Osteocyte (in vitro differentiated cells): ENCODE measurements around the gene ICAM2. TPM values are rescaled to one million over a fixed set of nuclear protein-coding genes. Genes with fewer than 3 reads are reported as not detected.

Source experiments
- DNase-seq: peaks from one replicate; pipeline ENCODE4 v3.0.0; 2021; ENCODE audit warnings: mixed read lengths; ENCODE audit not compliant: unreplicated experiment; ENCODE audit errors: extremely low spot score
- H3K27ac Mint-ChIP-seq: one replicate; pipeline ENCODE4 v1.8.0; 2021; ENCODE audit warnings: mild to moderate bottlenecking, mixed read lengths; ENCODE audit not compliant: unreplicated experiment
- H3K27me3 Mint-ChIP-seq: one replicate; pipeline ENCODE4 v1.8.0; 2021; ENCODE audit warnings: mixed read lengths; ENCODE audit not compliant: unreplicated experiment
- H3K36me3 Mint-ChIP-seq: one replicate; pipeline ENCODE4 v1.8.0; 2021; ENCODE audit warnings: mixed read lengths; ENCODE audit not compliant: unreplicated experiment
- H3K4me1 Mint-ChIP-seq: one replicate; pipeline ENCODE4 v1.8.0; 2021; ENCODE audit warnings: mixed read lengths; ENCODE audit not compliant: unreplicated experiment
- H3K4me3 Mint-ChIP-seq: one replicate; pipeline ENCODE4 v1.8.0; 2021; ENCODE audit warnings: mild to moderate bottlenecking, moderate library complexity, mixed read lengths; ENCODE audit not compliant: unreplicated experiment
- H3K9me3 Mint-ChIP-seq: one replicate; pipeline ENCODE4 v1.8.0; 2021; ENCODE audit warnings: mixed read lengths; ENCODE audit not compliant: unreplicated experiment
- CTCF ChIP-seq: fragments of 200-600 bp; sonication (generic); IDR thresholded peaks from 2 replicates; pipeline ENCODE4 v1.5.0; 2021; ENCODE audit warnings: antibody characterized with exemption, mild to moderate bottlenecking, moderate library complexity
- total RNA-seq: library from RNA; stranded (reverse); gene quantifications from 2 replicates; pipeline ENCODE4 v1.2.1, GENCODE V29; 2021

ICAM2 gene
- total RNA-seq, 1 donor from 2014 or later, result not detected

- Mint-ChIP-seq H3K4me1 (no peaks in the 10 kb centered on the region), H3K9me3 (no peaks in the 10 kb centered on the region), H3K36me3 (no peaks in the 10 kb centered on the region), H3K4me3 (no peak overlapping the region), H3K27ac (no peak overlapping the region), H3K27me3 (peaks cover 10% of the 10 kb centered on the region)
- DNase-seq, result no peak
- TF ChIP-seq CTCF, result no peak
Measured at GRCh38 chr17:63960006-63960405, 60.4 kb downstream of the ICAM2 start.

GRCh38 chr17:63956296-63956920 lies 64.0 kb downstream of the ICAM2 start:
- Mint-ChIP-seq H3K4me1 (no peaks in the 10 kb centered on the region), H3K4me3 (no peak overlapping the region), H3K27ac (no peak overlapping the region), H3K9me3 (no peaks in the 10 kb centered on the region), H3K27me3 (peaks cover 12% of the 10 kb centered on the region), H3K36me3 (no peaks in the 10 kb centered on the region)
- TF ChIP-seq CTCF, result no peak
- no peak for DNase-seq

GRCh38 chr17:63955791-63956190 lies 64.6 kb downstream of the ICAM2 start:
- Mint-ChIP-seq H3K4me3 (no peak overlapping the region), H3K36me3 (no peaks in the 10 kb centered on the region), H3K4me1 (no peaks in the 10 kb centered on the region), H3K9me3 (no peaks in the 10 kb centered on the region), H3K27me3 (peaks cover 16% of the 10 kb centered on the region), H3K27ac (no peak overlapping the region)
- TF ChIP-seq CTCF, result no peak
- DNase-seq, result no peak

GRCh38 chr17:63955232-63955631 lies 65.2 kb downstream of the ICAM2 start:
- no peaks in the 10 kb centered on the region for H3K9me3 Mint-ChIP-seq
- H3K36me3 Mint-ChIP-seq, result no peaks in the 10 kb centered on the region
- no peak for DNase-seq
- no peak for TF ChIP-seq CTCF
- H3K27ac Mint-ChIP-seq, result no peak overlapping the region
- no peak overlapping the region for H3K4me3 Mint-ChIP-seq
- peaks cover 17% of the 10 kb centered on the region for H3K27me3 Mint-ChIP-seq
- no peaks in the 10 kb centered on the region for H3K4me1 Mint-ChIP-seq

GRCh38 chr17:63954402-63955063 lies 65.9 kb downstream of the ICAM2 start:
- peaks cover 15% of the 10 kb centered on the region for H3K27me3 Mint-ChIP-seq
- H3K27ac Mint-ChIP-seq, result no peak overlapping the region

More at GRCh38 chr17:63954402-63955063, 65.9 kb downstream of the ICAM2 start:
- TF ChIP-seq CTCF, result no peak
- H3K9me3 Mint-ChIP-seq, result no peaks in the 10 kb centered on the region
- H3K4me3 Mint-ChIP-seq, result no peak overlapping the region
- H3K36me3 Mint-ChIP-seq, result no peaks in the 10 kb centered on the region
- DNase-seq, result no peak
- H3K4me1 Mint-ChIP-seq, result no peaks in the 10 kb centered on the region

Other genes starting within 250 kb of the ICAM2 start
- 80.6 and 87.5 TPM in 2 replicates for gene CCDC47, start 247.0 kb downstream of the ICAM2 start, total RNA-seq
- gene DDX42, start 246.5 kb downstream of the ICAM2 start, total RNA-seq, result 109 and 123 TPM in 2 replicates
- 98.5 and 106 TPM in 2 replicates for gene PSMC5, start 193.2 kb downstream of the ICAM2 start, total RNA-seq
- 36.1 and 37.4 TPM in 2 replicates for gene FTSJ3, start 193.0 kb downstream of the ICAM2 start, total RNA-seq
- 42.6 and 44.7 TPM in 2 replicates for gene SMARCD2, start 177.9 kb downstream of the ICAM2 start, total RNA-seq
- not detected in 2 replicates for gene CSH2, start 147.0 kb downstream of the ICAM2 start, total RNA-seq
- not detected in 2 replicates for gene GH2, start 138.7 kb downstream of the ICAM2 start, total RNA-seq
- not detected in 2 replicates for gene CSH1, start 124.1 kb downstream of the ICAM2 start, total RNA-seq
- not detected in 2 replicates for gene CSHL1, start 109.4 kb downstream of the ICAM2 start, total RNA-seq
- not detected in 2 replicates for gene GH1, start 101.8 kb downstream of the ICAM2 start, total RNA-seq
- not detected in 2 replicates for gene CD79B, start 88.3 kb downstream of the ICAM2 start, total RNA-seq
- not detected in 2 replicates for gene SCN4A, start 47.7 kb downstream of the ICAM2 start, total RNA-seq
- gene PRR29, start 22.3 kb downstream of the ICAM2 start, total RNA-seq, result not detected in 2 replicates
- gene ERN1, start 109.5 kb upstream of the ICAM2 start, total RNA-seq, result 20.8 and 21.4 TPM in 2 replicates
- gene TEX2, start 242.6 kb upstream of the ICAM2 start, total RNA-seq, result 72.0 and 73.5 TPM in 2 replicates